Activated CD8-positive, alpha-beta memory T cell treated with anti-CD3 and anti-CD28 coated beads for 24 hours (primary cell): Measurements from ENCODE around the gene ABCC9.
"Not testable (repeated sequence)": the region's sequence is repeated elsewhere in the genome, so short reads cannot be mapped to it uniquely, and the experiment has no call there.

ENCODE experiments used
- DNase-seq: peaks from one replicate; pipeline ENCODE4 v3.0.0-alpha.2; 2020

ABCC9 gene

DNA sequence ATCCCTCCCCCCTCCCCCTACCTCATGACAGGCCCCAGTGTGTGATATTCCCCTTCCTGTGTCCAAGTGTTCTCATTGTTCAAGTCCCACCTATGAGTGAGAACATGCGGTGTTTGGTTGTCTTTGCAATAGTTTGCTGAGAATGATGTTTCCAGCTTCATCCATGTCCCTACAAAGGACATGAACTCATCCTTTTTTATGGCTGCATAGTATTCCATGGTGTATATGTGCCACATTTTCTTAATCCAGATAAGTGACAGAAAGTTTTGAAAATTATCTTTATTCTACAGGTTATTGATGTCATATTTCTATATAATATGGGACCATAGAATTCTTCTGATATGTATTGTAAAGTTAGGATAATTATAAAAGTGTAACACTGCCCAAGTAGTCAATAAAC, 11.3 kb downstream of the ABCC9 start:
- not testable (repeated sequence) for DNase-seq

DNA sequence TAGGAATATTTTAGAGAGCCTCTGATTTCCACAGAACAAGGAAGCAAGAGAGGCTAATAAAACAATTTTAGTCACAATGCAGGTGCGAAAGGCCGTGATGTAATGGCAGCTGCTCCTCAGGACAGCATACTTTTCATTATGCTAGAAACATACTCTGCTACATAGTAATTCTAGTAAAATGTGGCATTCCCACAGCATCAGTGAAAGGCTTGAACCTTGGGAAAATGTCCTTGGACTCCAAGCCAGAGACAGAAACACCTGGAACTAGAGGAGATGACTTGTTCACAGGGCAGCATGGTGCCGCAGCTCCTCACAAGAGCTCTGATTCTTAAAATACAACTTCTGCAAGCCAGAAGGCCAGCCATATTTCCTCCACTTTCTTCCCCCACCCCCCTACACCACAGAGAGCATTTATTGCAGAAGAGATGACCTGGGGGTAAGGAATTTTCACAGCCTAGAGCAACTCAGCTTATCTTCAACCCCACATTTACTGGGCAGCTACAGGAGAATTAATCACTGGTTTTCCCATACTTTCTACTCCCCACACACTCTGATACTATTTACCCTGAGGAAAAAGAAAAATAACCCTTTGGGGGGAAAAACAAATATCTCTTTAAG, 15.8 kb downstream of the ABCC9 start:
- no peak for DNase-seq

DNA sequence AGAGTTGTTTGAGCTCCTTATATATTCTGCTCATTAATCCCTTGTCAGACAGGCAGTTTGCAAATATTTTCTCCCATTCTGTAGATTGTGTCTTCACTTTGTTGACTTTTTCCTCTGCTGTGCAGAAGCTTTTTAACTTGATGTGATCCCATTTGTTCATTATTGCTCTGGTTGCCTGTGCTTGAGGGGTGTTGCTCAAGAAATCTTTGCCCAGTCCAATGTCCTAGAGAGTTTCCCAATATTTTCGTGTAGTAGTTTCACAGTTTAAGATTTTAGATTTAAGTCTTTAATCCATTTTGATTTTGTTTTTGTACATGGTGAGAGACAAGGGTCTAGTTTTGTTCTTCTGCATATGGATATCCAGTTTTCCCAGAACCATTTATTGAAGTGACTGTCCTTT, 19.8 kb downstream of the ABCC9 start:
- DNase-seq, result no peak

DNA sequence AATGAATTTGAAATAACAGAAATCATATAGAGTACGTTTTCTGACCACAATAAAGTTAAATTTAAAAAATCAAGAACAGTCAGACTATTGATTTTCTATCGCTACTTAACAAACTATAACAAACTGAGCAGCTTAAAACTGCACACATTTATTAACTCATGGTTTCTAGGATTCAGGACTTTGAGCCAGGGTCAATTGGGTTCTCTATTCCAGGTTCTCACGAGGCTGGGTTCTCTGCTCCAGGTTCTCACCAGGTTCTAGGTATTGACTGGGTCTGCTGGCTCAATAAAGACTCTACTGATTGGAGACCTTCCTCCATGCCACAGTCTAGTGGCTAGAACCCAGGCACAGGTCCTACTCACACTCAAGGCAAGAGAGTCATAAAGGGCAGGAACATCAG, 22.8 kb downstream of the ABCC9 start:
- no peak for DNase-seq

DNA sequence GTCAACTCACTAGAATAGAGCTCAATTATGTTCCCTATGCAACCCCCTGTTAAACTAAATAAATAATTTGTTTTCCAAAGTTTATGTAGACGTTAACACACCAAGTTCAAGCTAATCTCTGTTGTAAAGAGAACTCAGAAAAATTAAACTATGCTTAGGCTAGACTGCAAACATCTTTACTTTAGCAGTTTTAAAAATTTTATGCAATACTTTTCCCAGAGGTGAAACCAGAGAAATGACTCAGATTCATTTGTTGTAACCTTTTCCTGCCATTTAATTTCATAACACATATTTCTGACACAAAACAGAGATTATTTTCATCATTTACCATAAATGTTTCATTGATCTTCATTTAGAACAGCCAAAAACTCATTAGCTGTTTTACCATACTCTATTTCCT, 27.4 kb downstream of the ABCC9 start:
- no peak for DNase-seq

DNA sequence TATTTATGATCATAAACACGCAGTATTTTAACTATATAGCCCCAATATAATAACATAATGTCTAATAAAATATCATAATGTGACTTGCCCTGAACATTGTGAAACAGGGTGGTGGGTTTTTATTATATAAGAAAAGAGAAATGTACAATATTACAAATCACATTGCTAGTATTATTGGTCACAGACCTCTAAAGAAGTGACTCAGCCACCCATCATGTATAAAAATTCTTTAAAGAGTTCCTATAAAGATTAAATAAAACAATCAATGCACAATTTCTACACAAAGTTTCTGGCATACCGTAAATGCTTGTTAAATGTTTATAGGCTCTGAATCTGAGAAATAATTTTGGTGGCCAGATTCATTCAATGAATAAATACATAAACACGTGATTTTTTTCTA, 28.9 kb downstream of the ABCC9 start:
- DNase-seq, result no peak

DNA sequence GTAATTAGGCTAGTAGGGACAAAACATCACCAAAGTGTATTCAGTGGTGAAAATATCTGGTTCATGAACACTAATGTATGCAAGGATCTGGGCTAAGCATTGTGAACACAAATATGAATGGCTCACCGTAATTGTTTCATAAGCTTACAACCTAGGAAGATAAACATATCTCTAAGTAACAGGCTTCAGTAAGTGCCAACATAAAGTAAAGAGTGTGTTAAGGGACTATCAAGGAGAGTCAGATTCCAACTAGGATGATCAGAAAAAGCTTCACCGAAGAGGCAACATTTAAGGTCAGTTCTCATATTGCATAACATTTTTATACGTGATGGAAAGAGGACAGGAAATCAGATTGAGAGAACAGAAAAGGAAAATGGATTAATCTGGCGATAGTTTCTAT, 29.4 kb downstream of the ABCC9 start:
- DNase-seq, result no peak

DNA sequence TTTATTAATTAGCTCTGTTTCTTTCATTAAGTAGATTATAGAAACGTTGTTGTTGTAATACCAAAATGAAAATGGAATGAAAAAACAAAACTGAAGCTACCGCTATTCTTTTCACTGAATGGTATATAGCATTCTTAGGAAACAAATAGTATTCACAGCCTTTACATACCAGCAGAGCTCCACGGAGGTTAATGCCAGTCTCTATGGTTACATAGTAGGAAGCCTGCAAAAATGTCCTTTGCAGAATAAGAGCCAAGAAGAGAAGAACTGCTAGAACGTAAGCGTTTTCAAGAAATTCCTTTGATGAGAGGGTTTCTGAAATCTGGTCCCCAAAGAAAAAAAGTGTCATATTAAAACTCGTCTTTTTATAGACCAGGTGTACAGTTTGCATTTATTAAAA, 30.6 kb downstream of the ABCC9 start:
- DNase-seq, result no peak

DNA sequence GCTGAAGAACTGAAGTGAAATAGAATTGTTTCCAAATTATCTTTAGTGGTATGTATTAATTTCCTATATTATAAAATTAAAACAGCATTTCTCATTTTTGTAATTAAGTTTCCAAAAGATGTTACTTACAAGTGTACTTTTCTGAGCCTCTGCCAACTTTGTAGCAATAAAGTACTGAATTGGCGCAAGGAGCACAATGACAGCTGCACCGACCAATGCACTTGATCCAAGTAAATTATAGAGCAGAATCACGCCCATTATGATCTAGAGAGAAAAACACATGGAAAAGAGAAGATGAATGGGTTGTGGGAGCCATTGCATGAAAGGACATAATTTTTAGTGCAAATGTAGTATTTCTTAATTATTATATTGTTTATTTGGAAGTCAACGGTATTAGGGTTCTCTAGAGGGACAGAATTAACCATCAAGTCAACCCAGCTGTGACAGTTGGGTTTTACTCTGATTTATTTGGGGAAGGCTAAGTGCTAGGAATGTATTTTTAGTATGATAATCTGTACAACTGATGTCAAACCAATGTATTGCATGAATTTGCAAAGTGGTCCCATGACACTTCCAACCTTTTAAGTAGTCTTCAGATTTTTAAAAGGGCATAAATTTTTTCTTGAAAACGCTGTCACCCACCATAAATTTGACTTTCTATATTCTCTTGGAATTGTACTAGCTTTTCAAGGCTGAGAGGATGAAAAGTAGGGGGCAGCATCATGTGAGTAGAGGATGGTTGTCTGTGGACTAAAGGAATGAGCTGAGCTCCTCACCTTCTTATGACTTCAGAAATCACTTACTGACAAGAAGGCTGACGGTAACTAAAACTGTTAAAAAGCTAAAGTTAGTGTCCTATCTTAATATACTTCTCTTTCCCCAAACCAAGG, 33.0 kb downstream of the ABCC9 start:
- DNase-seq, result no peak

DNA sequence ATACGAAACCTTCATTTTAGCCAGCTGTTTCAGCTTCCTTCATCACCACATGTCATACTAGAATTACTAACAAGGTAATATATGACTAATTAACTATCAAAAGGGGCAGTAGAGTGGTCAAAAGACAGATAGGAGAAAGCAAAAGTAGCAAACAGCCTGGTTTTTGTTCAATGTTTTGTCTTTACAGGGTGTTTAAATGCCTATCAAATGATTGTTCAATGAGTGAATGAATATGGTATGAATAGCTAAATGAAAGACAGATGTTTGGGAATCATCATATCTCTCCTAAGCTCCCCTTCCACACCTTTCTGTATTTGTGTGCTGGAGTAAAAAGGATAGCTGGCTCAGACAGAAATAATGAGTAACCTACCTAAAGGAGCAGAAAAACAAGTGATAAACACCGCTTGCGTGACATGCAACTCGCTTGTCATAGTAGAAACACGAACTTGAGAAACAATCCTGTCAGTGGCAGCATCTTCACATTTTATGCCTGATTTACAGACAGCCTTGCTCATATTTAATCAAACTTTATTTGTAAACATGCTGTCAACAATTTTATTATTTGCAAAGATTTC, 34.2 kb downstream of the ABCC9 start:
- DNase-seq, result no peak

DNA sequence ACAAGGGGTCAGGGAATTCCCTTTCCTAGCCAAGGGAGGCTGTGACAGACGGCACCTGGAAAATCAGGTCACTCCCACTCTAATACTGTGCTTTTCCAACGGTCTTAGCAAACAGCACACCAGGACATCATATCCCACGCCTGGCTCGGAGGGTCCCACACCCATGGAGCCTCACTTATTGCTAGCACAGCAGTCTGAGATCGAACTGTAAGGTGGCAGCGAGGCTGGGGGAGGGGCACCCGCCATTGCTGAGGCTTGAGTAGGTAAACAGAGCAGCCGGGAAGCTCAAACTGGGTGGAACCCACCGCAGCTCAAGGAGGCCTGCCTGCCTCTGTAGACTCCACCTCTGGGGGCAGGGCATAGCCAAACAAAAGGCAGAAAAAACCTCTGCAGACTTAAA, 41.7 kb downstream of the ABCC9 start:
- DNase-seq, result not testable (repeated sequence)

DNA sequence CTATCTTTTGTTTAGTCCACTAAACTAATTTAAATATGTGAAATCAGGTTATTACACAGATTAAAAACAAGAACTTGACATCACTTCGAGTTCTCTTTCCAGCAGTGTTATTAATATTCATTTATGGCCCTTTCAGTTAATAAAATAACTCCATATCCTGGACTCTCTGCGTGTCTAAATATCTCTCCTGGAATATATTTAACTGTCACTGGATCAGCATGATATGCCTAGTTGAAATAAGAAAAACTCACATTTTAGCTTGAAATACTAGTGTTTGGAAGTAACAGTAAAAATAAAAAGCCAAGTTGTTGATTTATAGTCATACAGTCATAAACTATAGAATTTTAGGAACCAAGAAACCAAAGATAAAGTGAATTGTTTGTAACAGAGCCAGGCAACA, 45.6 kb downstream of the ABCC9 start:
- no peak for DNase-seq

DNA sequence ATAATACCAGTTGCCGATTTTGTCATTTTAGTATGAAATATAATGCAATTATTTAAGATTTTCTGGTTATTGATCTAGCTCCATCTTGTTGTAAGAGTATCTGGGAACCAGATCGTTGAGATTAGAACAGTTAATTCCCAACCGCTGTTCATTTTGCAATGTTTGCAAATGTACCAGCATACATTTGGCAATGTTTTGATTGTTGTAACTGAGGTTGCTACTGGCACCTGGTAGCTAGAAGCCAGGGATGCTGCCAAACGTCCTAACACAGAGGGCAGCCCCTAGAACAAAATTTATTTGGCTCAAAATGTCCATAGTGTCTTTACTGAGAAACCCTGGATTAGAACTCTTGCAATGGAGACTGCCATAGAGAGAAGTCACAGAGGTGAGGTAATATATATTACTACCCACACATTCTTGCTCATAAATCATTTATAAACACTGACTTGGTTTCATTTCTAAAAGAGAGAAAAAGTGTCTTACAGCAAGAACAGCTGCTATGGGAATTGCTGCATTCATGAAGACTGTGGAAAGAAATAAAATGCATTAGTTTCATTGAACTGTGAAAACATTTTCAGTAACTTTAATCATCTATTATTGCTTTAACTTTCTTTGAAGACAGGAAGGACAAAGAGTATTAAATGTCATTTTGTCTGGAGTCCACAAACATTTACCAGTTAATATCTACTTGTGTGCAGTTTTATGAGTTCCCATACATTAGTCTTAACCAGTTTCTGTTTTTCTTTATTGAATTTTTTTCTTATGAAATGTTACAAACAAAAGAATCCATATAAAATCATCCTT, 46.2 kb downstream of the ABCC9 start:
- DNase-seq, result no peak

DNA sequence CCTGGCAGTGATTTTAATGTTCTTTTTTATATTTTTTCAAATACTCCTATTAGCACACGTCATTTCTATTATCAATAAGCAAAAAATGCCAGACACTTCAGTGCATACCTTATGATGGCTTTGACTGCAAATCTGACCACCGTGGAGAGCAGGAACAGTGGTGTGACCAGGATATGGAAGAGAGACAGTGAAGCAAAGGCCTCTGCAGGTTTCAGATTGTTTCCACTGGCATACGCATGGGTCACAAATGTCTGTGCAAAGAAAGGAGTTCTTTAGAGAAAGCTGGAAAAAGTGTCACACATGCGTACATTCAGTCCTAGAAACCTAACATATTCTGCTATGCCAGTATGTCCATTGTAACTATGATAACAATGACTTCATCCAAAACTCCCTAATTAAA, 47.3 kb downstream of the ABCC9 start:
- no peak for DNase-seq

DNA sequence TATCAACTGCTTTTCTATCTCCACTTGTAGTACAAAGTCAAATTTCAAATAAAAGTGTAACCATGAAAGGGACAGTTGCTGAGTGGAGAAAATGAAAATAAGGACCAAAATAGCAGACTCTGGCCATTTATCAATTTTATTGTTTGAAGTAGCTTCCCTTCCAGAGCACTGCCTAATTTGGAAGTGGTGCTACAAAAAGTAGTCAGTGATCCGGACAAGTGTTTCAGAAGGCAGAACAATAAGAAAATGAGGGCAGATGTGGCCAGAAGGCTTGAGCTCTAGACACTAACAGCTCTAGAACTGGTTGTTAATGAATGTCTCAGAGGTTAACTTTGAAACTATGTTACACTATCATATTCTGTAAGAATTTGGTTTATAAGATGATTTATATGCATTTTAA, 48.9 kb downstream of the ABCC9 start:
- no peak for DNase-seq

DNA sequence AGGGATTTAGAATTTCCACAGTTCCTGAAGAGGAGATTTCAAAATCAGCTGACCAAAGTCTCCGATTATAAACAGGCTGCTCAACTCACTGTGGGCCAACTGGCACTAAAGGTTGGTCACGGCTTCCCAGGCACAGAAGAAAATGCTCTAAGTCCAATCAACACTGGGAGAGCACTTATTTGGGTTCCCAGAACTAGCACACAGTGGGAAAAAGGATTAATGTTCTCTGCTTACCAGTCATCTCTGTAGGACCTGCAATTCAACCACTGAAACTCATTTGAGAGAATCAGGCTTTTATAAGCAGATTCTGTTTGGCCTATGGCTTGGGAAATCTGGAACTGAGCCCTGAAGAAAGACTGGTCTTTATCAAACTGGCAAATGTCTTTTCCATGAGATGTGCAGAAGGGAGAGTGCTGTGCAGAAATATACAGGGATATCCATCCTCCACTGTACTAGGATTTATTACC, 49.4 kb downstream of the ABCC9 start:
- no peak for DNase-seq

DNA sequence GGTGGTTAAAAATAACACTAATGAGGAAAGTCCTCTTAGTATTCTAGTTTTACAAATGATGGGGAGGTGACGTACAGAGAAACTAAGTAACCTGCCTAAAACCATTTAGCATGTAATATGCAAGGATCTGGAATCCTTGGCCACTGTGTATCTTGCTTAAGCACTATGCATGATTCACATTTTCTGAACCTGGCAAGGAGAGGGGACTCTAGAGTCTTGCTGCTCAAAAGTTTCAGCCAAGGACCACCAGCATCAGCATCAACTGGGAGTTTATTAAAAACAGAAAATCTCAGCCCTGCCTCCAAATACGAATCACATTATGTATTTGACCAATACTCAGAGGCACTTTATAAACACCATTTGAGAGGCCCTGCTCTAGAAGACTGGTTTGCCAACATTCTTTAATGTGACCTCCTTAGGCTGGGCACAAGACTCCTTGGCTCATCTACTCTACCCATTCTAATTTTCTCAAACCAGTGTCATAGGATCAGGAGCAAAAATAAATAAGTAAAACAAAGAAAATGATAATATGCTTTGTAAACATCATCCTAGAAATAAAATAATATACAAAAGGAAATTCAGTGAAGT, 52.9 kb downstream of the ABCC9 start:
- no peak for DNase-seq

DNA sequence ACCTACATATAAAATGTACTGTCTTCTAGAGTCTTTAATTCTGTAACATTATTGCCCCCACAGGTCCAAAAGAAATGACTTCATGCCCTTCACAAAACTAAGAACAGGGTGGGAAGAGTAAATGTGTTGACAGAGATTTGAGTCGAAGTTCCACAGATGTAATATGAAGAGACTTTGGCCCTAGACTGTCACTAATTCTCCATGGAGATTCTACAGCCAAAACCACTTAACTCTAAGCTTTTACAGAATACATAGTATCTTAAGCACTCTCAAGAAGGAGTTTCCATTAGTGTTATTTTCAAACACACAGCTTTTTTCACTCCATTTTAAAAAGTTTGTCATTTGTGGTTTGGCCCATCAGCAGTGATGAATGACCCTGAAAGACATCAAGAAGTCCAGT, 56.3 kb downstream of the ABCC9 start:
- DNase-seq, result no peak

DNA sequence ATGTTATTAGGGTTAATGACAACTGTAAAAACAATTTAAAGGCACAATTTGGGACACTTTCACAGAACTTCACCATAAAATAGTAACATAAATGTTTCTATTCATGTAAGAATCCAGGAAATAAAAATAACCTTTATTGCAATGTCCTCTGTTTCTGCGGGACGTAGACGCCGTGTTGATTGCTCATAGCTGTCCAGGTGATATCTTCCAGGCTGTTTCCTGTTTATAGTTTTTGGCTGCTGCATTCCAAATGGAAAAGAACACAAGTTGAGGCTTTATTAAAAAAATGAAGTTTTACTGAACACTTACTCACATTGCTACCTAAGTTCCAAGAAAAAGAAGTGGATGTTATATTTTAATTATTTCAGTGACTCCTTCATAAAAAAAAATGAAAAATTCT, 58.6 kb downstream of the ABCC9 start:
- DNase-seq, result no peak

DNA sequence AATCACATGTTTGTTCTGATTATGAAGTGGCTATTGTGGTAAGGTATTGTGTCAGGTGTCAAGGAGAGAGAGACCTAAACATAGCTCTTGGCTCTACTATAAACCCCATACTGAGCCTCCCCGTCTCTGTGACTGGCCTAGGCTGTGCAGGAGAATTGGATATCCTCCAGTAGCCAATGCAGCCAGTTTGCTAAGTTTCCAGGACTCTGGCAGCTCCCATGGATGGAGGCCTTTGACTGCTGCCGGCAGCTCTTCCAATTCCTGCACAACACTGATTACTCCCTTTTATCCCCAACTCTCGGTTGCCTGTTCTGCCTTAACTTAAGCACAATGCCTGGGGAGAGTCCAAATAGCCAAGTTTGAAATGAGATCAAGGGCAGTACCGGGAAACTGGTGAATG, 59.3 kb downstream of the ABCC9 start:
- DNase-seq, result no peak

DNA sequence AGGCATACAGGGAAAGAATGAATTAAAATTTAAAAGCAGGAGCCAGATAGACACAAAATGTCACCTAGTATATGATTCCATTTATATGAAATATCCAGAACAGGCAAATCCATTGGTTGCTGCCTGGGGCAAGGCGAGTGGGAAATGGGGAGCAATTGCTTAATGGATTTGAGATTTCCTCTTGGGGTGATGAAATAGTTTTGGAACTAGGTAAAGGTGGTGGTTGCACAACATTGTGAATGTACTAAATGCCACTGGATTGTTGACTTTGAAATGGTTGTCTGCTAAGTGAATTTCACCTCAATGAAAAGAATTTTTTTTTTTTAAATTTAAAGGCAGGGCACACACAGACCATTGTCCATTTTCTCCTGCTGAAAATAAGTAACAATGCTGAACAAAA, 61.9 kb downstream of the ABCC9 start:
- DNase-seq, result no peak

DNA sequence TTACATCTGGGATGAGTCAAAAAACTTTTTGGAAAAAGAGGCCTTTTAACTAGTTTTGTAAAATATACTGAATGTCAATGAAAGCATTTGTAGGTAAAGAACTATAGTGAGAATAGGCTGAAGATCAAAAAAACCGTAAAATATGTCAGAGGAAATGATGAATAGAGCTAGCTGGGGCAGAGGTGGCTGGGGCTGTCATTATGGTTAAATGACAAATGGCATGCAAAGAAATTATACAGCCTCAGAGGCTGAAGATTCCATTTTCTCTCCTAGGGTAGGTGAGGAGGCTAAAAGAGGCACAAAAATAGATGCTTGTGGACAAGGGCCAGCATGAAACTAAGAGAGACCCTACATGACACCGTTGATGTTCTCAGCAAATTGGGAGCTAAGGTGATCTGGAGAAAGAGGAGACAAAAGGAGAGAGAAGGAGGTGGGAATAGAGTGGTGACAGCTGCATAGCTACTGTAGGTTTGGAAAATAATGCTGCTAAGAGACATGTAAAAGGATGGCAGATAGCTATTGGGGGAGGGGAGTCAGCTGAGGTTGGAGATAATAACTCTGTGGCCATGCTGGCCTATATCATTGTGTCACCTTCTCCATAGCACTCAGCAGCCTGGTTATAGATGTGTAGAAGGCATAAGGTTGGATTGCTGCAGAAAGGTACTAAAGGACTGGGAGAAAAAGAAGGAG, 63.8 kb downstream of the ABCC9 start:
- DNase-seq, result no peak
